Middle frontal gyrus (tissue), 1 donor: ENCODE results near the gene EHD4.

Experiments
- DNase-seq: peaks from one replicate; pipeline ENCODE4 v3.0.0-alpha.2; 2015; ENCODE audit warnings: low spot score; ENCODE audit errors: extremely low spot score

EHD4 gene

DNA sequence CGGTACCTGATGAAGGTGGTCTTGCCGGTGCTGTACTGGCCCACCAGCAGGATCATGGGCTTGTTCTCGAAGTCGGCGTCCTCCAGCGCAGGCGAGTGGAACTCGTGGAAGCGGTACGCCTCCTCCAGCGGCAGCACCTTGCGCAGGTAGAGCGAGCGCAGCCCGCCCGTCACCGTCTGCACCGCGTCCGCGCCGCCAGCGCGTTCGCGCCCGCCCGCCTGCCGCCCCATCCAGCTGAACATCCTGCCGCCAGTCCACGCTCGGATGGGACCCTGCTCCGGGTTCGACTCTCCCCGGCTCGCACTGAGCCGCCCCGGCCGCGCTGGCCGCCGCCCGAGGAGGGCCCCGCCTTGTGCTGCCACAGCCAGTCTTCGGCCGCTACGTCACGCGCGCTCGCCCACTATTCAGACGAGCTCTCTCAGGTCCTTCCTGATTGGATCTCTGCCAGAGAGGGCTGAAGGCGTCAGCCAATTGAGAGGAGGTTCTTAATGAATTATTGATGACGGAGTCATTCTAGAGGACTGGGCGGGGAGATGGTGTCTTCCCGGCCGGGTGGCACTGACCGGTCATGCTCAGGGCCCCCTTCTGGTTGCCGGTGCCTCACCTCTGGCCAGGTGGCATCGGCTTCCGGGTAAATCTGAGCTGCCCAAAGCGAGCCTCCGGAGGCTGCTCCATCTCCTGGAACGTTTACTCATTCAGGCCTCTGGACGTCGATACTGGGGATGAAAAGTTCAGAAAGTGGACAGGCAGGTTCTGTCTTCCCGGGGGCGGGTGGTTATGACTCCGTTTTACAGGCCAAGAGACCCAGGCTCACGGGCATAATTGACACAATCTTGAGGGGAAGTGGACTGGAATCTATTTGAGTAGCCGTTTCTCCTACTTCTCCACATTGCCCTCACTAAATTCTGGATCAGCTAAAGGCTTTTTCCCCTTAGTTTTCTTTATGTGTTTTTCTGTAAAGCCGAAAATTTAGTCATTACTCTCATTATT lies at the start of gene EHD4:
EHD4 (minus strand) TSS at position 305 of the 990 bp plus-strand sequence; CDS start at position 242, 63 bp downstream.
- peak; percentile 92 for DNase-seq

DNA sequence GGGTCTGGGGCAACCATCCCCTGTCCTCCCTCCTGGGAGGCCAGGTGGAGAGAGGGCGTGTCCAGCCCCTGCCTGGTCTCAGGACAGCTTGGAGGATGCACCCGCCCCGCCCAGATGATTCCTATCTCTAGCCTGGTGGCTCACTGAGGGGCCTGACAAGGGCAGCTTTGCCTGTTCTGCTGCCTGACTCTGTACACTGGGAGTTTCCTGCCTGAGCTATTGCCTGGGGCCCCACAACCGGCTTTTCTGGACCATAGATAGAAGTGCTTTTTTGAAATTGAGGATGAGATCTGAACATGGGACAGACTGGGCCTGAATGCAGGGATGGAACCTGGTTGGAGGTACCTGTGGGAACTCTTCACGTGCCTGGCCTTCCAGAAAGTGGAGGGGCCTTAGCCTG lies 49.2 kb upstream of the EHD4 start:
- DNase-seq, result no peak

DNA sequence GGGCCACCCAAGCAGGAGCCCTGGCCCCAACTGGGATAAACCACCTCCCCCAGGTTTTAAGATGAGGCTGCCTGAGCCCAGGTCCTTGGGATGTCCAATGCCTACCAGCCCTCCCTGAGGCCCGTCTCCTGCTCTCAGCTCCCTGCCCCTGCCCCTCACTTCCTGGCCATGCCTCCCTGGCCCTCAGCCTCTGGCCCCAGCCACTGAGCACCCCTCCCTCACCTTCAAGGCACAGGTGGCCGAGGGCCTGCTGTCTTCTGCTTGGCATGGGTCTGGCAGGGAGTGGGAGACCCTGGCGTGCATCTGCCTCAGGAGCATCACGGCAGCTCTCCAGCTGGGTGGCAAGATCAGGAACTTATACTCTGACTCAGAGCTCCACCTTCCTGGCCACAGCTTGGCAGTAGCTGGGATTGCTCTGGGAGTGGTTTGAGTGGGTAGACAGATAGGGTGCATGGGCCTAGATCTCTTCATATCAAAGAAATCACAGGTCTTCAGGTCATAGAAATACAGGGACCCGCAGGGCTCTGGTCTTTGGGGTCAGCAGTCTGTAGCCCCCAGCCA lies 48.4 kb upstream of the EHD4 start, which contains the start of gene PLA2G4E:
PLA2G4E (minus strand) TSS at position 330 of the 561 bp plus-strand sequence; CDS start at position 318, 12 bp downstream.
- DNase-seq, result no peak

DNA sequence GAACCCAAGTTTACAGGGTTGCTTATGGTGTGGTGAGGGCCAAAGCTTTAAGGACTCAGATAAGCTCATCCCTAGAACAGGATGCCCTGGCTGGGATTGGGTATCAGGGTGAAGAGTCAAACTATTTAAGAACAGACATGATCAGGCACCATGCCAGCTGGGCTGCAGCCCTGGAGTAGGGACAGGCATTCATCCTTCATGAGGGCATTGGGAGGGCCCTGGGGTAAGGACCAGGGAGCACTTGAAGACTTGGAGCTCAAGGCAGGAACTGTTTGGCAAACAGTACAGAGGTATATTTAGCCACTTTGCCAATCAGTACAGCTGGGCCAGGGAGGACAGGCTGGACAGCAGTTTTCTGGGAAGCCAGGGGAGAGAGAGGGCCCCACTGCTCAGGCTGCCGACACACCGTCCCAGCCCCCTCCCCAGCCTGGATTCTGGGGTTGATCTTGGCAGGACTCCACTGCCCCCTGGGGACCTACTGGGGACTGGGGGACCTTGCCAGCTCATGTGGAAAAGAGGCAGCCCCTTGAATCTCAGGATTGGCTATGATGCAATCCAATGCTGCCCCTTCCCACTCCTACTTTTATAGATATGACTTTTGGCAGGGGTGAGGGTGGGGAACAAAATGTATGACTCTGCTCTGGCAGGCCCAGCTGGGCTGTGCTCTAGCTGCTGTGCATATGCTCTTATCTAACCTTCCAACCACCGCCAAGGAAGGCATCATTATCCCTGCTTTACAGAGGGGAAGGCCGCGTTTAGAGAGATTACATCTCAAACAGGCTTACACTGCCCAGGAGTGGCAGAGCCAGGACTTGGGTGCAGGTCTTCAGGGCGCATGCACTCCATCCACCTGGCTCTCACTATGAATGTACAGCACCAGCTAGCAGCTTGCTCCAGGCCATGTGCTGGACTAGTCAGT lies 46.2 kb upstream of the EHD4 start:
- DNase-seq, result no peak

DNA sequence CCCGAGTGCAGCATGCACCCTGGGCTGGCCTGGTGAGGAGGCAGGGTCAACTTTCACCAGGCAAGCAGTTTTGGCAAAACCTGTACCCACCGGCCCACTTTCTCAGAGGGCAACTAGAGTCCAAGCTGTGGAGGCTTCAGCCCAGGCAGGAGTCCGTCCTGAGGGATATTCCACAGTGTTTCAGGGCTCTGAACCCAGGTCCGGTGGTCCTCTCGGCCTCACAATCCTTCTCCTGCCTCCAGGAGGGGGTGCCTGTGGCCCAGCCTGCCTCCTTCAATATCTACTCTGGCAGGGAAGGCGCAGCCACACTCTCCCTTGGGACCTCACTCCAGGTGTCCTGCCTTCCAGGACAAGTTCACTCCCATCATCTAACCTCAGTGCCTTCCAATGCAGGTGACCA lies 44.6 kb upstream of the EHD4 start:
- no peak for DNase-seq

DNA sequence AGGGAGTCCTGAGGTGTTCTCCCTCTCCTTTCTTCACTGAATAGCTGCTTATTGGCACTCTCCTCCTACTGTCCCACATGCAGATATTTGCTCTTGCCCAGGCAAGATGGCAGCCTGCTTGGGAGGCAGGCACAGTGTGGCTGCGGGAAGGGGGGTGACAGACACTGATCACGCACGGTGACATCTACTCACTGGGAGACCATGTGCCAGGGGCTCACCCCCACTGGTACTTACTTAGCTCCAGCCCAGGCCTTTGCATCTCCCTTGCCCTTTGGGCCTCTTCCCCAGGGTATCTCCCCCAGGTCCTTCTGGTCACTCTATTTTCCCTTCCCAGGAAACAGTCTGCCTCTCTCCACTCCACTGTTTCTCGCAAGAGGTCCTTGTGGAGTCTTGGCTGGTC lies 42.0 kb upstream of the EHD4 start:
- DNase-seq, result no peak

DNA sequence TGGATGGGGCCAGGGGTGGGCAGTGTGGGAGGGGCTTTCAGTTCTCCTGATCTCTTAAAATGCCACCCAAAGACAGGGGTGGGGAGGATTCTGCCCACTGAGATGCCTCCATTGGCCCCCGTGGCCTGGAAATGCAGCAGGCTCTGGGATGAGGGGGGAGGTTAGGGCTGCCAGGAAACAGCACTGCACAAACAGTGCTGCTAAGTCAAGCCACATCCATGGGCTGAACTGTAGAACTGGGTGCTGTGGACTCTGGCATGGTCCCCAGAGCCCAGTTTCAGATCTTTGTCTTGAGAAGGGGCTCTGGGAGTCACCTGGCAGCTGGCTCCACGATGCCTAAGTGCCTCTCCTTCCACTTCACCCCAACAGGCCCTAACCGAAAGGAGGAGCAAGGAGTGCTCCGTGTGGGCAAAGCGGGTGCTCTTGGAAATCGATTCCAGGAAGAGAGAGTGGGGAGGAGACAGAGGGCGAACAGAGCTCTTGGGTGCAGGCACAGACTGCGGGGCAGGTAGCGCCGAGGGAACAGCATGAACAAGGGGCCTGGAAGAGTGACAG lies 40.6 kb upstream of the EHD4 start:
- no peak for DNase-seq

DNA sequence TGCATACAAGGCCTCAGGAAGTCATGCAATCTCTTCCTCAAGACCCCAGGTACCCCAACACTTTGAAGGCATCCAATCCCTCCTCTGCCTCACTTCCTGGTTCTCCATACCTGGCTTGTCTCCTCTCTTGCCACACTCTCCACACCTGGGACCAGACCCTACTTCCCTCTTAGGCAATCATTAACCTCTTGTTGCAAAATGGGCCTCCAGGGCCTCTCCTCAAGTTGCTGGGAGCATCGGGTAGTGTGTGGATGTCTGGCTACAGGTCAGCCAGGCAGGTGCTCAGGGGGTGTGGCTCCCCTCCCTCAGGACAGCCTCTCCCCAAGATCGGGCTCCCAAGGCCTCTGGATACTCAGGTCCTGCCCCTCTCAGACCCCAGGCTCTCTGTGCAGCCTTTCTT lies 39.9 kb upstream of the EHD4 start:
- no peak for DNase-seq

DNA sequence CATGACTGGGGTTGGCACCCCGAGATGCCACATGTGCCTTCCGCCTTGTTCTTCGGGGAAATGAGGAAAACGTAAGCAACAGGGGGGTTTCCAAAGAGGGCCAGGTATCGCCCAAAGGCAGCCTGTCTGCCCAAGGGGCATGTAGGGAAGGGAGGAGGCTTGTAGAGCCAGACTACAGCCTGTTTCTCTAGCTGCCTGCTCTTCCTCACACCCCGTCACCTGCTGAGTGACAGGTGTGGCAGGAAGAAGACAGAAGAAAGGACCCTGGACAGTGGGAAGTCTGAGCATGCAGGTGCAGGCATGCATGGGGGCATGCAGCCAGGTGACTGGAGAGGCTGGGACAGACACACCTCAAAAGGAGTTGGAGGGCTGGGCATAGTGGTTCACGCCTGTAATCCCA lies 38.7 kb upstream of the EHD4 start:
- DNase-seq, result no peak

DNA sequence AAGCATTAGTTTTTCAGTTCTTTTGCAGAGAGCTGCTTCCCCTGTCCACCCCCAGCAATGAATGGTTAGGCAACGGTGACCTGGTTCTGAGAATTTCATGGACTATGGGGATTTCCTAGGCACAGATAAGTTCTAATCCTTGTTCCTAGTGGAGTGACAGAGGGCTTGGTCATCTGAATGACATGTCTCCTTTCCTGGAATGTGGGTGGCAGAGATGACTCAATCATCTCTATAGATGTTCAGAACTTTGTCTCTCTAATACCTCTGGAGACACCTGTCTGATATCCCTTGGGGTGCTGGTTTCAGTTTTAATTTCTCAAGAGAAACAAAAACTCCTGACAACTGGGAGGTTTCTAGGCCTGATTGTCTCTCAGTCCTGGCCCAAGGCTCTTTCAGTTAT lies 38.1 kb upstream of the EHD4 start:
- DNase-seq, result no peak

DNA sequence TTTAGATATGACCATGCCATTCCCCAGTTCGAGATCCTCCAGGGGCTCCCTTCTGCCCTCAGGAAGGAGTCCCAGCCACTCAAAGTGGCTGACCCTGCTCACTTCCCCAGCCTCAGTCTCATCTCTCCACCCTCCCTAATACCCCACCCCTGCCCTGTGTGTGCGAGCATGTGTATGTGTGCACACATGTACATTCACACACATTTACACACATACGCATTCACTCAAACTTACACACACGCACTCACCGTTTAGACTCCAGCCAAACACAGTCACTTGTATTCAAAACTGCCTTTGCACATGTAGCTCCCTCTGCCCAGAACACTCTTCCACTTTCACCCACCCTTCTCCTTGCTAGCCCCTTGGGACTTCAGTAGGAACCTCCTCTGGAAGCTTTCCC lies 37.1 kb upstream of the EHD4 start:
- no peak for DNase-seq

DNA sequence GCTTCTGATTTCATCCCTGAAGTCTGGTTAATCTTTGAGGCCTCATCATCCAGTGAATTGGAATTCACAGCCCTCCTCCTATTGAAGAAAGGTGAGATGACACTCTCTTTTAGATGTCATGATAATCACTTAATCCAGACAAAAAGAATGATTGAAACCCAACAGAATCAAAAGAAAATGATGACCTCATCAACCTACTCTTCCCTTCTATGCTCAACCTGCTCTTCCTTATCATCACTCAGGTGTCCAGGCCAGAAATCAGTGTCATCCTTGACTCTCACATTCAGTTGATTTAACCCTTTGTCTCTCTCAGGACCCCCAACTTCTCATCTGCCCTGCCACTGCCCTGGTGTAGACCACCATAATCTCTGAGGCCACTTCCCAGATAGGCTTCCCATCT lies 36.7 kb upstream of the EHD4 start:
- no peak for DNase-seq

DNA sequence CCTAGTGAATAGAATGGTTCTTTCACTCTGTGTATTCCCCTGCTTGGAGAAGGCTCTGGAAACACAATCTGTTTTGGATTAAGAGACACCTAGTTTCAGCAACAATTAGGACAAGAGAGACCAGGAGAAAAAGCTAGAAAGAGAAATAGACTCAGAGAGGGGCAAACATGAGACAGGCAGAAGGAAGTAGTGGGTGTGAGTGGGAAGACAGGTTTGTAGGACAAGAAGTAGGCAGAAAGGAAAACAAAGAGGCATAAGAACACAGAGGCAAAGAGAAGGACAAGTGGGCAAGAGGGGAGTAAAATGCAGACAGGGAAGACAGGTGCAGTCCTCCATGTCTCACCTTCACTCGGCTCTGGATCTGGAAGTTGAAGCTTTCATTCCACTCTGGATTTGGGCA lies 35.0 kb upstream of the EHD4 start:
- DNase-seq, result no peak

DNA sequence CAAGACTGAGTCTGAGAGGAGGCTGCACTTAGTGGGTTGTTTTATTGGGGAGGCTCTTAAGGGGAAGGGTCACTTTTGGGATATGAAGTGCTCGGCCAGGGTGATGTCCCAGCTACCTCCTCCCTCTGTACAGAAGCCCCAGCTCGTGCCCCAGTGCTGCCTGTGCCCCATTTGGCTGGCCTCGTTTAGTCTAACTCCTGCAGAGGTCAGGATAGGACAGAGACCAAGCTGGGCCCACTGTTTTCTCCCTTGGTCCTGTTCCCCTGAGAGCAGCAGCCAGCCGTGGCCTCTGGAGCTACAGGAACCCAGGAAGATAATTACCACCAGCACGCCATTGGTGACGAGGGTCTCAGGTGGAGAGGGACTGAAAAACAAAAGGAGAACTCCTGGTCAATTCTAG lies 30.0 kb upstream of the EHD4 start:
- no peak for DNase-seq

DNA sequence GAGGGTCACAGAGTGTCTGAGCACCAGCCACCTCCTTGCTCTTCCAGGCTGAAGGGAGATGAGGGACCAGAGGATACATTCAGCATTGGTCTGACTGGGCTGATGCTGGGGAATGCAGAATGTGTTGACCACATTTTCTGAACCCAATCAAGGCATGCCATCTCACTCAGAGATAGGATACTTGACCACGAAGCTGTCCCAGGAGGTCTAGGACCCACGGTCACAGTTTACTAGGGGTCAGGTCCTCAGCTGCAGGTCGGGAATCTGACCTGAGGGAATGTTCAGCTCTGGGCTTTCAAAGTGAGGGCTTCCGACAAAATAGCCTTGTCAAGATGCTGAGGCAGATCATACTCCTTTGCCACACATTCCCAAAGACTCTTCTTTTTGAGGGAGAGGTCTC lies 28.9 kb upstream of the EHD4 start:
- no peak for DNase-seq

DNA sequence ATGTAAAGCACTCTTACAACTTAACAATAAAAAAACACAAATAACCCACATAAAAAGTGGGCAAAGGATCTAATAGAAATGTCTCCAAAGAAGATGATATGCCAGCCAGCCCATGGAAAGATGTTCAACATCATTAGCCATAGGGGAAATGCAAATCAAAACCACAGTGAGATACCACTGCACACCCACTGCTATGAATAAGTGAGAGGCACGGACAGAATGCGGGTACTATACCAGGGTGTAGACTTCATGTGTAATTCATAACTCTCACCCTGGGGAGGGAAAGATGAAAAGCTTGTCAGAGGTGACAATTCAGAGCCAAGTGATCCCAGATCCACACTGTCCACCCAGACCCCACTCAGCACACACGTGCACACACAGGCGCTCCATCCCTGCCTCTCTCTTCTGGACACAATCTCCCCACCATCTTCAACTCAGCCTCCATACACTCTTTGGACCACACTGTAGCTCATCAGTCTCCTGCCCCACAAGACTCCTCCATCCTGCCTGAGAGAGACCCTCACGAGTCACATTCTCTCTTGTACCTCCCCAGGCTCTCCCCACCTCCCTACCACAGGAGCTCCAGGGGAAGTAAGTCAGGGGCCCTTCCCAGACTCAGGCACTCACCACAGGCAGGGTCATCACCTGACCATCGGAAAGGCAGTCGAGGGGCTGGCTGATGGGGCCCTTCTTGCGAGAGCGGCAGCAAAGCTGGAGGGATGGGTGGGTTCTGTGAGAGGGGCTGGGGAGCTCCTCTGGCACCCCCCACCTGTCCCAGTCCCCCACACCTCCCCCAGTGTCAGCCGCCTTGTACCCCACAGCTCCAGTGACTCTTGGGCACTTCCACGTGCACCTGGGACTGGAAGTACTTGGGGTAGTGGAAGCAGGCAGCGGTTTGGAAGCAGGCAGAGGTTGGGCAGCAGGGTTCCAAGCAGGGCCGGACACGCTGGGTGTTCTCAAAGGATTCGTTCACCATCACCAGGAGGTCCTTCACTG lies 27.2 kb upstream of the EHD4 start:
- no peak for DNase-seq

DNA sequence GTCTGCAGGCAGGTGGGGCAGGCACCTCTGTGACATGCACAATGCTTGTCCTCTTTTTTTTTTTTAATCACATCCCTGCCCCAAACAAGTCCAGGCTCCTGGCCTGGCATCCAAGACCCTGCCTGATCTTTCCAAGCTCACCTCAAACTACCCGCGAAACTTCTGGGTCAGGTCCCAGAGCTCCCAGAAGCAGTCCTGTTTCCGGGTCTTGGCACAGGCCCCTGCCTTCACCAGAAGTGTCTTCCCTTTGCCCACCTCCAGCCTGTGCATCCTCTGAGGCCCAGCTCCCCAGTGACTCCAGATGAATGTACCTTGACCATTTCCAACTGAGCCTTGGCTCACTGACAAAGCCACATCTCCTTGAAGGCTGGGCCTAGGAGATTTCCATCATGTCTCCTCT lies 25.5 kb upstream of the EHD4 start:
- no peak for DNase-seq

DNA sequence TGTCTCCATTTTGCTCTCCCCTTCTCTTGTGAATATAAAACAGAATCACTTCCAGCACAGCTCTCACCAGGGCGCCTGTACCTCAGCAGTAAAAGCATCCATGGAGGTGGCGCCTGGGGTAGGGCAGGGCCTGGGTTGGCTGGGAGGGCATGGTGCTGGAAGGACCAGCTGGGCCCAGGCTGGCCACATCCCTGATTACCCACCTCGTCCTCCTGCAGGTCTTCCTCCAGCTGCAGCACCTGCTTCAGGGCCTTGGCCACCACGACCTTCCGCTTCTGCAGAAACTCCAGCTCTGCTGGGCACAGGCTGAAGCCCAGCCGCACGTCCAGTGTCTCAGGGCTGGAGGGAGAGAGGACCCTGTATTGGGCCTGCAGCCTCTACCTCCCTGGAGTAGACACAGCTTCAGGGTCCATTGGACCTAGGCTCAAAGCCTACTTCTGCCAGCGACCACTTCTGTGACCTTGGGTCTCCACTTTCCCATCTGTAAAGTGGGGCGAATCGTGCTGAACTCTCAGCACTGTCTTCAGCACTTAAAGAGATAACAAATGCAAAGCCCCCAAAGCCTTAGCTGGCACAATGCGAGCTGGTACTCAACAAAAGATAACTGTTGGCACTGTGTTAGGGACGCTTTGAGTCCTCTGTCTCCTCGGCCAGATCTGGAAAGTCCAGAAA lies 24.7 kb upstream of the EHD4 start:
- no peak for DNase-seq

DNA sequence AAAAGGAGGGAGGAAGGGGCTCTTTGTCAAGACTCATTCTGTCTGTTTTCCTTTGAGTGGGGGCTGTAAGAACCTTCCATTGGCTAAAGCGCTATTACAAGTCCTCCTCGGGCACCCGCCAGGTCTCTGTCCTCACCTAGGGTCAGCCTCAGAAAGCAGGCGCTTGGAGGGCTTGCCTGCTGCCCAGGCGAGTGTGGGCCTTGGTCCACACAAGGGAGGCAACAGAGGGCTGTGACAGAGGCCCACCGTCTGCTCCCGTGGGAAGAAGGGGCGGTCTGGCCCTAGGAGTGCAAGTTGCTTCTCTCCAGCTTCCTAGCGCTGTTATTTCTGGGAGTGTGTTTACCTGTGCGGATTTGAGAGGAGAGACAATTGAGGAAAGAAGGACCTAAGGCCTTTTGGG lies 24.0 kb upstream of the EHD4 start:
- no peak for DNase-seq

DNA sequence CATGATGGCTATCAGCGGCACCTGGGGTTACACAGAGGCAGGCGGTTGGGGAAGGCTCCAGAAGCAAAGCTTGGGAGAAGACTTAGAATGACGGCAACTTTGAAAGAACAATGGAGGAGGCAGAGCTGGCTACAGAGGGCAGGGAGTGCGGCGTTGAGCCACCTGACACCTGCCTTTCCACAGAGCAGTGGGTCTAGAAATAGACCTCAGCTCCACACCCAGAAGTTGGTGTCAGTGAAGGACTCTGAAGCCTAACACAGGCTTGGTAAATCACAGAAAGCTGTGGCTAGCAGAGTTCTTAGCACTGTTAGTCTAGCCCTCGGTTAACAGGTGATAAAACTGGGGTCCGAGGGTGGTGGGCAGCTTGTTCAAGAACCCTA lies 23.1 kb upstream of the EHD4 start:
- DNase-seq, result no peak
